BLaER1 treated with 17β-estradiol and CSF1 and Interleukin-3, amounts not matched to agents 10 nM and 100 nM (cell line): ENCODE measurements around the gene ANKH.
A peak's percentile ranks its signal among the peaks of the same experiment; 100 is the strongest.
"Not testable (repeated sequence)": the region's sequence is repeated elsewhere in the genome, so short reads cannot be mapped to it uniquely, and the experiment has no call there.

Experiments used
- H3K27ac ChIP-seq, 11 experiments: shearing (Covaris generic); formaldehyde crosslinking; 2 replicates each; pipeline ENCODE4 v1.8.1; 2022
- H3K27me3 ChIP-seq, 11 experiments: shearing (Covaris generic); formaldehyde crosslinking; 2 replicates each; pipeline ENCODE4 v1.8.1; 2022
- H3K36me3 ChIP-seq, 11 experiments: shearing (Covaris generic); formaldehyde crosslinking; 2 replicates each; pipeline ENCODE4 v1.8.1; 2022
- H3K4me1 ChIP-seq, 10 experiments: shearing (Covaris generic); formaldehyde crosslinking; 2 replicates each; pipeline ENCODE4 v1.8.1; 2022
- H3K4me2 ChIP-seq, 11 experiments: shearing (Covaris generic); formaldehyde crosslinking; 2 replicates each; pipeline ENCODE4 v1.8.1; 2022
- H3K4me3 ChIP-seq, 10 experiments: shearing (Covaris generic); formaldehyde crosslinking; 2 replicates each; pipeline ENCODE4 v1.8.1; 2022
- H3K9ac ChIP-seq, 11 experiments: shearing (Covaris generic); formaldehyde crosslinking; 2 replicates each; pipeline ENCODE4 v1.8.1; 2022
- H3K9me3 ChIP-seq, 11 experiments: shearing (Covaris generic); formaldehyde crosslinking; replicated peaks in 1 of 11; 2 replicates each; pipeline ENCODE4 v1.8.1; 2022
- H4K20me1 ChIP-seq, 11 experiments: shearing (Covaris generic); formaldehyde crosslinking; 2 replicates each; pipeline ENCODE4 v1.8.1; 2022
- Cebpa-rat ChIP-seq, 11 experiments: shearing (Covaris generic); IDR thresholded peaks; 2 replicates each; pipeline ENCODE4 v1.8.1; 2022

Gene ANKH

DNA sequence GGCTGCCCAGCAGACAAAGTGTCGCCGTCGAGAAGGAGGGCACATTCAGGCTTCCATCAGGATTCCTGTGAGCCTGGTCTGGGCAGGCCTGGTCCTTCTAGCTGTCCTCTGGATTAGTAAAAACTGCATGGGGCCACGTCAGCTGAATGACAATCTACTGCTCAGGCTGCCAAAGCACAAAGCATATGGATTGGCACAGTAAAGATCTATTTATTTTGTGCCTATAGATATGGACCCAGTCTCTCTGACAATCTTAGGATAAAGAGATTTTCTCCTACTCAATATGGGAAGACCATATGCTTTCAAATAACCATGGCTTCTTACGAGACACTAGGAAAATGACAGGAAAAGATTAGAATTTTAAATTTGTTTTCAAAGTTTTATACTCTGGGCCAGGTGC lies 24.1 kb downstream of the ANKH start:
- H3K4me3 ChIP-seq, result no peak overlapping the region
- no peaks in the 10 kb centered on the region for H3K9me3 ChIP-seq
- TF ChIP-seq Cebpa-rat (IDR thresholded peaks at IDR 0.05), result no peak
- no peak overlapping the region for H3K4me2 ChIP-seq
- H3K27me3 ChIP-seq, result no peaks in the 10 kb centered on the region
- H3K36me3 ChIP-seq, result peaks cover 23 to 83% (median 54%) of the 10 kb centered on the region in 11 experiments
- no peak overlapping the region for H3K27ac ChIP-seq
- no peak overlapping the region for H3K9ac ChIP-seq
- H3K4me1 ChIP-seq, result peaks cover 14 to 30% (median 22%) of the 10 kb centered on the region in 10 experiments
- H4K20me1 ChIP-seq, result peaks cover 10 to 88% (median 45%) of the 10 kb centered on the region in 11 experiments; a peak in 19 of 22 replicates

DNA sequence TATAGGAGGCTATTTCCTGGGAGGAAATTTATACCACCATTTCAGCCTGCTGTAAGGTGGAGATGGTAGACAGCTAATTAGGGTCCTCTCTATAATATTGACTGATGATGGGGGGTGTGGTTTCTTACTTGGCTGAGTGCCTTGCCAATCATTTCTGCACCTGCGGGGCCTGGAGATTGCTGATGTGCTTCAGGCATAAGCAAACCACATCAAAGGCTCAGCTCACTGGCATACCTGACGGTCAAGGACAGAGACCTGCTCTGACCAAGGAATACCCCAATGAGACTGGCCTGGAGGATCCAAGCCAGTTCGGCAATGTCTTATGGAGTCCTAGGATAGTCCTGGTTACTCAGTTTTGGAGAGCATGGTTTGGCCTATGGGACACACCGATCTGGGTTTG lies 29.5 kb downstream of the ANKH start:
- Histone ChIP-seq H3K9me3 (peaks cover 0 to 14% (median 8%) of the 10 kb centered on the region in 11 experiments; a peak in 15 of 22 replicates), H3K4me3 (no peak overlapping the region), H3K4me1 (peaks cover 0 to 15% (median 0%) of the 10 kb centered on the region in 10 experiments; a peak in 9 of 20 replicates), H4K20me1 (peaks cover 0 to 48% (median 10%) of the 10 kb centered on the region in 11 experiments; a peak in 10 of 22 replicates), H3K27me3 (no peaks in the 10 kb centered on the region), H3K36me3 (peaks cover 14 to 77% (median 39%) of the 10 kb centered on the region in 11 experiments; a peak in 21 of 22 replicates), H3K4me2 (no peak overlapping the region), H3K27ac (no peak overlapping the region), H3K9ac (no peak overlapping the region)
- TF ChIP-seq Cebpa-rat (IDR thresholded peaks at IDR 0.05), result no peak

DNA sequence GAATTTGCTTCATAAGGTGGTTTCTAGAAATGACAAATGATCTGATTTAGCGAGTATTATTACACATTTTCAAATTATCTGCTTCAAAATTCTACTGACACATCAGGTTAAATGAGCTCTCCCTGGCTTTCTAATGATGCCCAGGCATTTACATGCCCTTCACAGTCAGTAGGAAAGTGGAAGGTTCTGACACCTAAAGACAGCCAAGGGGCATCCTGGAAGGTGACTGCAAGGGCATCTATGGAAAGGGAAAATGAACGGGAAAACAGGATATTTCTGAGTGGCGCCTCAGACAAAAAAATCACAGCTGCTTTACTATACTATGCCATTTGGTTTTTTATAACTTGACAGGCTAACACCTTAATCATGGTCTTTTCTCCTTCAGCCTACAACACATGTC lies 31.0 kb downstream of the ANKH start:
- H3K9ac ChIP-seq, result no peak overlapping the region
- peaks cover 0 to 14% (median 2%) of the 10 kb centered on the region in 10 experiments; a peak in 14 of 20 replicates for H3K4me1 ChIP-seq
- no peak overlapping the region for H3K4me2 ChIP-seq
- peaks cover 0 to 14% (median 8%) of the 10 kb centered on the region in 11 experiments; a peak in 15 of 22 replicates for H3K9me3 ChIP-seq
- no peak for TF ChIP-seq Cebpa-rat (IDR thresholded peaks at IDR 0.05)
- H3K36me3 ChIP-seq, result peaks cover 9 to 64% (median 29%) of the 10 kb centered on the region in 11 experiments; a peak in 21 of 22 replicates
- H3K27ac ChIP-seq, result no peak overlapping the region
- no peaks in the 10 kb centered on the region for H3K27me3 ChIP-seq
- H4K20me1 ChIP-seq, result peaks cover 0 to 35% (median 5%) of the 10 kb centered on the region in 11 experiments; a peak in 11 of 22 replicates
- H3K4me3 ChIP-seq, result no peak overlapping the region

DNA sequence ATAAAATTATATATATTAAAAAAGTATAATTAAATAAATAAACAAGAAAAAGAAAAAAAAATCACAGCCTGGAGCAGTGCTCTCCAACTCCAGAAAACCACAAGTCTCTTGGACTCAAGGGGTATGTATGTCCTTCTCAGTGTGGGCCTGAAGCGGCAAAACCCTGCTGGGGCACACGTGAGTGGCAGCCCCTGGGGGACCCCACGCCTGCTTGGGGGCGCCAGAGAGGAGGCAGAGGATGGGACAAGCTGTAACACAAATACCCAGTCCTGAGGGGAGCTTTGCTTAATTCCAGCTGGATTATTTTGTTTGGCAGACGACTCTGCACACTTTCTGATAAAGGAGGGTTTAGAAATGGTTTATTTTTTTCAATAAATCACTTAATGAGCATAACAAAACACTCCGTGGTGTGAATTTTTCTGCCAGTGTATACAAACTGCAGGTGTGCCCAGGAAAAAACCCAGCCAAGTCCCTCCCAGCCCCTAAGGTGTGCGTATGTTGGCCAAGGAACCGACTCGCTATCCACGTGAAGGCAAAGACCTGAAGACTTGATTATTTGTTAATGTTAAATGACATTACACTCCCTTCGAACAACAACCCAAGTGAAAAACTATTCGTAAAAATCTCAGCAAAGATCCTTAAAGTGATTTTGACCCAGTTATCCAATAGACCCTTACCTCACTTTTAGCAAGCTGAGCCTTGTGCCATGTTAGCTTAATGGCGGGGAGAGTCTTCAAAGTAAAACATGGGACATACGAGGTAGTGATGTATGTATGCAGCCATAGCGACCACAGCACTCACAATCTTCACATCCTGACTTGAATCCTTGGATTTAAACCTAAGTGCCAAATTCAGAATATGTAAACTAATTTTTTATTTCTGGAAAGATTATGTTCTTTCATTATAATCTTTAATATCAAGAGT lies 32.9 kb downstream of the ANKH start:
- no peak for TF ChIP-seq Cebpa-rat (IDR thresholded peaks at IDR 0.05)
- H3K9ac ChIP-seq, result no peak overlapping the region

DNA sequence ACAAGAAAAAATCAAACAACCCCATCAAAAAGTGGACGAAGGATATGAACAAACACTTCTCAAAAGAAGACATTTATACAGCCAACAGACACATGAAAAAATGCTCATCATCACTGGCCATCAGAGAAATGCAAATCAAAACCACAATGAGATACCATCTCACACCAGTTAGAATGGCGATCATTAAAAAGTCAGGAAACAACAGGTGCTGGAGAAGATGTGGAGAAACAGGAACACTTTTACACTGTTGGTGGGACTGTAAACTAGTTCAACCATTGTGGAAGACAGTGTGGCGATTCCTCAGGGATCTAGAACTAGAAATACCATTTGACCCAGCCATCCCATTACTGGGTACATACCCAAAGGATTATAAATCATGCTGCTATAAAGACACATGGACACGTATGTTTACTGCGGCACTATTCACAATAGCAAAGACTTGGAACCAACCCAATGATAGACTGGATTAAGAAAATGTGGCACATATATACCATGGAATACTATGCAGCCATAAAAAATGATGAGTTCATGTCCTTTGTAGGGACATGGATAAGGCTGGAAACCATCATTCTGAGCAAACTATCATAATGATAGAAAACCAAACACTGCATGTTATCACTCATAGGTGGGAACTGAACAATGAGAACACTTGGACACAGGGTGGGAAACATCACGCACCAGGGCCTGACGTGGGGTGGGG lies 34.0 kb downstream of the ANKH start:
- H3K27me3 ChIP-seq, H3K27ac ChIP-seq, H3K4me2 ChIP-seq, H3K4me3 ChIP-seq, H3K9ac ChIP-seq: not testable (repeated sequence)
- peaks cover 0 to 14% (median 8%) of the 10 kb centered on the region in 11 experiments; a peak in 15 of 22 replicates for H3K9me3 ChIP-seq
- peaks cover 0 to 38% (median 21%) of the 10 kb centered on the region in 11 experiments; a peak in 13 of 22 replicates for H4K20me1 ChIP-seq
- peaks cover 6 to 15% (median 9%) of the 10 kb centered on the region in 10 experiments; a peak in 19 of 20 replicates for H3K4me1 ChIP-seq
- peaks cover 9 to 51% (median 19%) of the 10 kb centered on the region in 11 experiments; a peak in 21 of 22 replicates for H3K36me3 ChIP-seq

More for the DNA sequence above, 32.9 kb downstream of the ANKH start:
- Histone ChIP-seq H3K9me3 (peaks cover 0 to 14% (median 8%) of the 10 kb centered on the region in 11 experiments; a peak in 15 of 22 replicates), H3K27ac (no peak overlapping the region), H3K27me3 (no peaks in the 10 kb centered on the region), H4K20me1 (peaks cover 0 to 40% (median 11%) of the 10 kb centered on the region in 11 experiments; a peak in 13 of 22 replicates), H3K4me3 (no peak overlapping the region), H3K36me3 (peaks cover 9 to 52% (median 25%) of the 10 kb centered on the region in 11 experiments; a peak in 21 of 22 replicates), H3K4me2 (no peak overlapping the region), H3K4me1 (peaks cover 6 to 15% (median 9%) of the 10 kb centered on the region in 10 experiments; a peak in 19 of 20 replicates)

DNA sequence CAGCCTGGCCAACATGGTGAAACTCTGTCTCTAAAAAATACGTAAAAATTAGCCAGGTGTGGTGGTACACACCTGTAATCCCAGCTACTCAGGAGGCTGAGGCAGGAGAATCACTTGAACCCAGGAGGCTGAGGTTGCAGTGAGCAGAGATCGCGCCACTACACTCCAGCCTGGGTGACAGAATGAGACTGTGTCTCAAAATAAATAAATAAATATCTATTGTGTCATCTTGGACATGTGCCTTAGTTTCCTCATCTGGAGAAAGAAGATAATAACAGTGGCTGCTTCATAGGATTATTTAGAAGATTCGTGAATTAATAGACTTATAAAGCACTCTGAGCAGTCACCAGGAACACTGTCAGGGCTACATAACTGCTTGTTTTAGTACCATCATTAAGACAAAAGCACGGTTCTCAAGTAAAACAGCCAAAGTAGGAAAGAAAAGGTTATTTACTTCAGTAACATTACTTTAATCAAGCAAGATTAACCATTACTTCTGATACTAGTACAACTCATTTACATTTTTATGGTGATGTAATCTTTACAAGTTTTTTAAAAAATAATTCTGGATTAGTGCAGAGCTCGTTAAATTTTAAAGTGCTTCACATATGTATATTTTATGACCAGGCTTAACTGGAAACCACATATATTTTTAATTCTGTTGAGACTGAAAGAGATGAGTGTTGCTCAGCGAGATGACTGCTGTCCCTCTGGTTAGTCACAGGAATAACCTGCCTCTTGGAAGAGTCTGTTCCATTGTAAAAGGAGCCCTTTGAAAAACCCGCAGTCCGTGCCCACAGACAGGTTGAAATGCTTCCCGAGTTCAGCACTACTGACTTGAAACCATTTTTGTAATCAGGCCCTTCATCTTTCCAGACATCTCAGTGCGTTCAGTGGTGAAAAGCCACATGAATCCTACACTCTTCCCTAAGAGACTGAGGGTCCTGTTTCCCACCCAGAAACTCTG lies 36.7 kb downstream of the ANKH start:
- Histone ChIP-seq H3K27me3 (no peaks in the 10 kb centered on the region), H4K20me1 (peaks cover 0 to 51% (median 29%) of the 10 kb centered on the region in 11 experiments; a peak in 14 of 22 replicates), H3K4me3 (no peak overlapping the region), H3K36me3 (peaks cover 6 to 48% (median 16%) of the 10 kb centered on the region in 11 experiments; a peak in 19 of 22 replicates), H3K4me2 (peak overlapping the region; percentile 8 to 74 (median 56); a peak in 20 of 22 replicates), H3K27ac (peak overlapping the region in 5 of 11 experiments; percentile 2 to 32 (median 6); a peak in 2 of 22 replicates), H3K9ac (no peak overlapping the region), H3K4me1 (peaks cover 7 to 16% (median 12%) of the 10 kb centered on the region in 10 experiments), H3K9me3 (peaks cover 0 to 14% (median 8%) of the 10 kb centered on the region in 11 experiments; a peak in 15 of 22 replicates)
- TF ChIP-seq Cebpa-rat (IDR thresholded peaks at IDR 0.05), result no peak

DNA sequence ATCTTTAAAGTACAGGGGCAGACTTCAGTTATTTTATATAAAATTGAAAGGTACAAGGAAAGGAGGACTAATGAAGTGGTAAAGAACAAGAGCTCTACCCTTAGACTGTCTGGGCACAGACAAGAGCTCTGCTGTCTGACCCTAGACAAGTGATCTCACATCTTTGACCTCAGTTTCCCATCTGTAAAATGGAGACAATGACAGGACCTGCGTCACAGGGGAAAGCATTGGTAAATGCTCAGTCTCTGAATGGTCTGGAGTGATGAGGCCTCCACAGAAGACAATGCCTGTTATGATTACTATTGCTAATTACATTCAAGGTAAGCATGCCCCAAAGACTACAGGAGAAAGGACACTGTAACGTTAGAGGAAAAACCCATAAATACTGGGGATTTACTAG lies 37.5 kb downstream of the ANKH start:
- Histone ChIP-seq H4K20me1 (peaks cover 0 to 56% (median 29%) of the 10 kb centered on the region in 11 experiments; a peak in 14 of 22 replicates), H3K27ac (no peak overlapping the region), H3K27me3 (no peaks in the 10 kb centered on the region), H3K9me3 (peaks cover 0 to 14% (median 8%) of the 10 kb centered on the region in 11 experiments; a peak in 15 of 22 replicates), H3K36me3 (peaks cover 6 to 43% (median 17%) of the 10 kb centered on the region in 11 experiments; a peak in 19 of 22 replicates), H3K4me1 (peaks cover 7 to 16% (median 12%) of the 10 kb centered on the region in 10 experiments), H3K4me2 (no peak overlapping the region), H3K4me3 (no peak overlapping the region), H3K9ac (no peak overlapping the region)
- TF ChIP-seq Cebpa-rat (IDR thresholded peaks at IDR 0.05), result no peak

DNA sequence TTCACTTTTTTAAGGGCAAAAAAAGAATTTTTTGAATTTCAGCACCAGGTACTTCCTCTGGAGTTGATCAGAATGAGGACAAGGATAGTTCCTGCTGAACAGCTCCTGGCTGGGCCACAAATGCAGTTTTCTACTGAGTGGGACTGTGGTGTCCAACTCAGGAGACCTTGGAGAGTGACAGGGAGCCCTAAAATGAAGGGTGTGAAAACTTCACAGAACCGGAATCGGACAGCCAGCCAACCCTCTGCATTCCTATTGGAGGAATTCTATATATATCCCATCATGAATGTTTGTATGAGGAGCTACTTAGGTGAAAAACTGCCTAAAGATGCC lies 40.6 kb downstream of the ANKH start:
- Histone ChIP-seq H3K27ac (no peak overlapping the region), H4K20me1 (peaks cover 0 to 73% (median 29%) of the 10 kb centered on the region in 11 experiments; a peak in 14 of 22 replicates), H3K36me3 (peaks cover 3 to 61% (median 23%) of the 10 kb centered on the region in 11 experiments; a peak in 21 of 22 replicates), H3K4me3 (no peak overlapping the region), H3K9me3 (0 out of 22 replicates have a peak, but pooled peaks cover 0 to 3% (median 0%) of the 10 kb centered on the region in 11 experiments), H3K27me3 (no peaks in the 10 kb centered on the region), H3K4me1 (peaks cover 7 to 16% (median 12%) of the 10 kb centered on the region in 10 experiments), H3K4me2 (no peak overlapping the region), H3K9ac (no peak overlapping the region)
- TF ChIP-seq Cebpa-rat (IDR thresholded peaks at IDR 0.05), result no peak
